Activated T-cell treated with anti-CD3 and anti-CD28 coated beads for 1 hour (primary cell): ENCODE measurements around the gene NSG2.

Source experiments
- DNase-seq: peaks from one replicate; pipeline ENCODE4 v3.0.0-alpha.2; 2020; ENCODE audit warnings: low read depth

Gene NSG2

DNA sequence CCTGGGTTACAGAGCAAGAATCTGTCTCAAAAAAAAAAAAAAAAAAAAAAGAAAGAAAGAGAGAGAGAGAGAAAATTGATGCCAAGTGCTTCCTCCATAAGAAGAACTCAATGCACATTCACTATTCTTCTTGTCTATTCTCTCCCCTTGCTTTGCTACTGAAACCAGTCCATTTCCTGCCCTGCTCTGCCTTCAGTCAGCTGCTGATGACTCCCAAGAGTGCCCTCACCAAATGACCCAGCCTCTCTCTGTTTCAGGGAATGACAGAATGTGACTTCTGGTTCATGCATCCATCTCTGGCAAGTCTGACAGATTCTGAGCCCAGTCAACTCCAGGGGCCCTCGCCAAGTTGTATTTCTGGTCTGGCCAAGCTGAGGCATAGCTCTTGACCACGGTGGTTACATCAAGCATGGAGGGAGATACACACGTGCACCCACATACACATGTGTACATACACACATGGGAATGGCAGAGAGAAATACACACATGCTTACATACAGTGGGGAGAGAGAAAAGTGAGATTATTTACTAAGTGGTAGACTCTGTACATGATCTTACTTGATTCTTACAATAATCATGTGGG, 106.2 kb downstream of the NSG2 start:
- DNase-seq, result no peak

DNA sequence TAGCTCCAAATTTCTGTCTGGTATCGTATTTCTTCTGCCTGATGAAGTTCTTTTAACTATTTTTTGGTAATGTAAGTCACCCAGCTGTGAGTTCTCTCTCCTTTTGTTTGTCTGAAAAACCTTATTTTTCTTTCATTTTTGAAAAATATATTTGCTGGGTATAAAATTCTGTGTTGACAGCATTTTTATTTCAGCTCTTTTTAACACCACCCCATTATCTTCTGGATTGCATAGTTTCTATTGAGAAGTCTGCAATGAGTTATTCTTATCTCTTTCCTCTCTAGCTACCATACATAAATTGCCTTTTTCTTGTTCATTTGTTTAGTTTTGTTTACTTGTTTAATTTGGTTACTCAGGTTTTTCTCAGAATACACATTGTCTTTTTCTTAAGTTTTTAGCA, 109.1 kb downstream of the NSG2 start:
- DNase-seq, result no peak

DNA sequence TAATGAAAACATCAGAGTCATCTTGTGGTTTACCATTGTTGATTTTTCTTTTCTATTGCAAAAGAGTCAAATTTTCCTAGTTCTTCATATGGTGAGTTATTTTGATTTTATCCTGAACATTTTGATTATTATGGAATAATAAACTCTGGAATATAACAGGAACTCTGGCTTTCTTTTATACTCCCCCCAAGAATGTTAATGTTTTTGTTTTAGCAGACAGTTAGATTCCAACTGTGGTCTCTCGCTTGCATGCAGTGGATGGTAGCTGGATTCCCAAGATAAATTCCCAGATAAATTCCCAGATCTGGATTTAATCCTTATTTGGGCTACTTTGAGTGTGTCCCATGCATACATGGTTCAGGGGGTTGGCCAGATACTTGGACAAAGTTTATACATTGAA, 109.8 kb downstream of the NSG2 start:
- DNase-seq, result no peak

DNA sequence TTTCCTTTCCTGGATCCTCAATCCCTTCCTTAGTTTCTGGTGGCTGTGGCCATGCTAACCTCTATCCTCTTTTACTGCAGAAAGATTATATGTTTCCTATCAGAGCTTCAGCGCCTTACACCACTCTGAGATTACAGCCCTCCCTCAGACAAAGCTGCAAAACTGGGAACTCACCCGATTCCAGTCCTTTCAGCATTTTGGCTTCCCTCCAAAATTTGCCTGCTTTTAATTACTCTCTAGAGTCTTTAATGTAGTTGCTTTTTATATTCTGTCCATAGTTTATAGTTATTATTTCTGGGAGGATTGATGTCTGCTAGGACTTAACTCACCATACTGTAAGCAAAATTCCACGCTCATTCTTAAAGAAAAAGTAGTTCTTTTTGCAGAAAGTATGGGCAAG, 110.2 kb downstream of the NSG2 start:
- DNase-seq, result no peak

DNA sequence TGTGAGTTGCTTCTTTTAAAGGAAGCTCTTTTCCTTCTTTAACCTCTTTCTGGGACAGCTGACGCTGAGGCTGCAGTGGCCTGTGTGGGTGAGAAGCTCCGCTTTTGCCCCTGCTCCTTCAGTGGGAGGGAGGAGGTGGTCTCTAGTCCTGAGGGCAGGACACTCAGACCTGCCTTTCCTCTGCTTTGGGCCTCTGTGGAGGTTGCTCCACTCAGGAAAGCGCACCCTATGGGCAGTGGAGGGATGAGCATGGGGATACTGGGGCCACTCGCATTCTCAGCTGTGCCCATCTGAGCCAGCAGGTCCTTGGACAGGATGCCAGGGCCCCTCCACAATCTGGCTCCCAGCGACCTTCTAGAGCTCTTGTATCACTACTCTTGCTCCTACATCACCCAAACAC, 111.5 kb downstream of the NSG2 start:
- no peak for DNase-seq
